ENCODE measurements around the gene SPCS3.

SPCS3 gene

GRCh38 chr4:176306837-176307665 lies 12.7 kb upstream of the SPCS3 start:
- Histone ChIP-seq H3K27me3 (ENCODE audit: control insufficient read depth, insufficient read depth, low read length) (peaks cover 11% of the 10 kb centered on the region), H3K9ac (ENCODE audit: low read length) (no peak overlapping the region), H3K27ac (ENCODE audit: low read length) (no peak overlapping the region), H3K4me3 (ENCODE audit: low read length) (no peak overlapping the region), H3K9me3 (ENCODE audit: control insufficient read depth, low read depth, low read length) (no peaks in the 10 kb centered on the region), H3K36me3 (ENCODE audit: control insufficient read depth, low read depth, low read length) (no peaks in the 10 kb centered on the region), H3K4me1 (ENCODE audit: control insufficient read depth, low read depth, low read length) (peaks cover 5% of the 10 kb centered on the region)

GRCh38 chr4:176307666-176307930 lies 12.2 kb upstream of the SPCS3 start:
- H3K4me3 ChIP-seq (ENCODE audit: low read length), result no peak overlapping the region
- H3K27me3 ChIP-seq (ENCODE audit: control insufficient read depth, insufficient read depth, low read length), result peaks cover 11% of the 10 kb centered on the region
- H3K27ac ChIP-seq (ENCODE audit: low read length), result no peak overlapping the region
- H3K4me1 ChIP-seq (ENCODE audit: control insufficient read depth, low read depth, low read length), result peaks cover 5% of the 10 kb centered on the region
- no peaks in the 10 kb centered on the region for H3K9me3 ChIP-seq (ENCODE audit: control insufficient read depth, low read depth, low read length)
- H3K9ac ChIP-seq (ENCODE audit: low read length), result no peak overlapping the region
- no peaks in the 10 kb centered on the region for H3K36me3 ChIP-seq (ENCODE audit: control insufficient read depth, low read depth, low read length)

GRCh38 chr4:176308441-176308840 lies 11.3 kb upstream of the SPCS3 start:
- Histone ChIP-seq H3K36me3 (ENCODE audit: control insufficient read depth, low read depth, low read length) (no peaks in the 10 kb centered on the region), H3K9ac (ENCODE audit: low read length) (no peak overlapping the region), H3K4me3 (ENCODE audit: low read length) (no peak overlapping the region), H3K9me3 (ENCODE audit: control insufficient read depth, low read depth, low read length) (no peaks in the 10 kb centered on the region), H3K27ac (ENCODE audit: low read length) (no peak overlapping the region), H3K4me1 (ENCODE audit: control insufficient read depth, low read depth, low read length) (peaks cover 5% of the 10 kb centered on the region), H3K27me3 (ENCODE audit: control insufficient read depth, insufficient read depth, low read length) (peaks cover 11% of the 10 kb centered on the region)

GRCh38 chr4:176309046-176309445 lies 10.7 kb upstream of the SPCS3 start:
- Histone ChIP-seq H3K27ac (ENCODE audit: low read length) (no peak overlapping the region), H3K27me3 (ENCODE audit: control insufficient read depth, insufficient read depth, low read length) (peaks cover 11% of the 10 kb centered on the region), H3K36me3 (ENCODE audit: control insufficient read depth, low read depth, low read length) (no peaks in the 10 kb centered on the region), H3K4me1 (ENCODE audit: control insufficient read depth, low read depth, low read length) (peaks cover 2% of the 10 kb centered on the region), H3K9ac (ENCODE audit: low read length) (no peak overlapping the region), H3K4me3 (ENCODE audit: low read length) (no peak overlapping the region), H3K9me3 (ENCODE audit: control insufficient read depth, low read depth, low read length) (no peaks in the 10 kb centered on the region)

DNA sequence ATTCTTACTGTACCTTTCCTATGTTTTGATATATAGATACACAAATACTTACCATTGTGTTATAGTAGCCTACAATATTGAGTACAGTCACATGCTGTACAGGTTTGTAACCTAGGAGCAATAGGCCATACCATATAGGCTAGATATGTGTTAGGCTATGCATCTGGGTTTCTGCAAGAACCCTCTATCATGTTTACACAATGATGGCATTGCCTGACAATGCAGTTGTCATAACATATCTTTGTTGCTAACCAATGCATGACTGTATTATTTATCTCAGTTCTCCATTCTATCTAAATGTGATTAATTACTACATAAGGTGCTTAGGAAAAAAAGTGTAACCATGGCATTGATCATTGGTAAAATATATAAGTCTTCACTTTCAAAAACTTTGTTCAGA lies 10.0 kb upstream of the SPCS3 start:
- H3K9ac ChIP-seq (ENCODE audit: low read length), result no peak overlapping the region
- H3K4me3 ChIP-seq (ENCODE audit: low read length), result no peak overlapping the region

GRCh38 chr4:176313596-176314336 lies 6.0 kb upstream of the SPCS3 start:
- Histone ChIP-seq H3K27ac (ENCODE audit: low read length) (no peak overlapping the region), H3K36me3 (ENCODE audit: control insufficient read depth, low read depth, low read length) (no peaks in the 10 kb centered on the region), H3K4me3 (ENCODE audit: low read length) (no peak overlapping the region), H3K9me3 (ENCODE audit: control insufficient read depth, low read depth, low read length) (no peaks in the 10 kb centered on the region), H3K27me3 (ENCODE audit: control insufficient read depth, insufficient read depth, low read length) (no peaks in the 10 kb centered on the region), H3K4me1 (ENCODE audit: control insufficient read depth, low read depth, low read length) (peaks cover 2% of the 10 kb centered on the region), H3K9ac (ENCODE audit: low read length) (no peak overlapping the region)

More for the DNA sequence above, 10.0 kb upstream of the SPCS3 start:
- no peaks in the 10 kb centered on the region for H3K36me3 ChIP-seq (ENCODE audit: control insufficient read depth, low read depth, low read length)
- no peaks in the 10 kb centered on the region for H3K4me1 ChIP-seq (ENCODE audit: control insufficient read depth, low read depth, low read length)
- H3K27ac ChIP-seq (ENCODE audit: low read length), result no peak overlapping the region
- no peaks in the 10 kb centered on the region for H3K9me3 ChIP-seq (ENCODE audit: control insufficient read depth, low read depth, low read length)
- peaks cover 4% of the 10 kb centered on the region for H3K27me3 ChIP-seq (ENCODE audit: control insufficient read depth, insufficient read depth, low read length)

- no peaks in the 10 kb centered on the region for H3K9me3 ChIP-seq (ENCODE audit: control insufficient read depth, low read depth, low read length)
- peak overlapping the region; percentile 69 for H3K4me3 ChIP-seq (ENCODE audit: low read length)
- H3K27me3 ChIP-seq (ENCODE audit: control insufficient read depth, insufficient read depth, low read length), result no peaks in the 10 kb centered on the region
- peak overlapping the region; percentile 73 for H3K9ac ChIP-seq (ENCODE audit: low read length)
- peaks cover 14% of the 10 kb centered on the region for H3K4me1 ChIP-seq (ENCODE audit: control insufficient read depth, low read depth, low read length)
- H3K27ac ChIP-seq (ENCODE audit: low read length), result peak overlapping the region; percentile 19
- H3K36me3 ChIP-seq (ENCODE audit: control insufficient read depth, low read depth, low read length), result no peaks in the 10 kb centered on the region
Observed at GRCh38 chr4:176319151-176319703, 539 bp upstream of the SPCS3 start.

GRCh38 chr4:176320340-176320975 lies 692 bp downstream of the SPCS3 start:
- peaks cover 14% of the 10 kb centered on the region for H3K4me1 ChIP-seq (ENCODE audit: control insufficient read depth, low read depth, low read length)
- no peaks in the 10 kb centered on the region for H3K27me3 ChIP-seq (ENCODE audit: control insufficient read depth, insufficient read depth, low read length)
- no peak overlapping the region for H3K27ac ChIP-seq (ENCODE audit: low read length)

DNA sequence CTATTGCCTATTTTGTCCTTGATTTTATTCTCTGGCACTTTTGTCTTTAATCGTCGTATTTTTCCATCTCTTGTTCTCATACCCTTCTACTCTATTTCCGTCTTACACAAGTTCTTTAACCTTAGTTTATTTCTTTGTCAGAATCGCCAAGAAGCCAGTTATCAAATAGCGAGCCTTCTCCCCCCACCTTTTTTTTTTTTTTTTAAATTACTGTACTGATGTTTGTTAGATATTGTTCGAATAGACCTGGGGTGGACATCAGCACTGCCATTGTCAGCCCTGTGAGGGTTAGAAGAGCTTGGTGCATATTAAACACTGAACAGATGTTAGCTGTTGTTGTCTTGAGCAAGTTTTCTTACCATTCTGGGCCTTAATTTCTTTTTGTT lies 1.2 kb downstream of the SPCS3 start:
- Histone ChIP-seq H3K4me3 (ENCODE audit: low read length) (peak overlapping the region; percentile 69), H3K36me3 (ENCODE audit: control insufficient read depth, low read depth, low read length) (no peaks in the 10 kb centered on the region), H3K27me3 (ENCODE audit: control insufficient read depth, insufficient read depth, low read length) (no peaks in the 10 kb centered on the region), H3K27ac (ENCODE audit: low read length) (no peak overlapping the region), H3K9ac (ENCODE audit: low read length) (peak overlapping the region; percentile 73), H3K9me3 (ENCODE audit: control insufficient read depth, low read depth, low read length) (no peaks in the 10 kb centered on the region), H3K4me1 (ENCODE audit: control insufficient read depth, low read depth, low read length) (peaks cover 14% of the 10 kb centered on the region)

More at GRCh38 chr4:176320340-176320975, 692 bp downstream of the SPCS3 start:
- Histone ChIP-seq H3K4me3 (ENCODE audit: low read length) (peak overlapping the region; percentile 69), H3K36me3 (ENCODE audit: control insufficient read depth, low read depth, low read length) (no peaks in the 10 kb centered on the region), H3K9ac (ENCODE audit: low read length) (peak overlapping the region; percentile 73), H3K9me3 (ENCODE audit: control insufficient read depth, low read depth, low read length) (no peaks in the 10 kb centered on the region)

DNA sequence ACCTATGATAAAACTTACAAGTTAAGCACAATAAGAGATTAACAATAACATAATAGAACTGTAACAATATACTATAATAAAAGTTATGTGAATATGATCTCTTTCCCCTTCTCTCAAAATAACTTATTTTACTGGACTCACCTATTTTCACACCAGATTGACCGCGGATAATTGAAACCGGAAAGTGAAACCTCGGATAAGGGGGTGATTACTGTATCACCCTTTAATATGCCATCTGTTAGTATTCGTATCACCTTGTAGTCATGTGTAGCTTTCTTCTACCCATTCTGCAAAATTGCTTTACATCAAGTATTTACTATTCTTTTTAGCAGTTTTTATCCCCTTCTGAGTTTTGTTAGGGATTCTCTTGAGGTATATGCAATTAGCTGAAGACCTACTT lies 1.8 kb downstream of the SPCS3 start:
- Histone ChIP-seq H3K27me3 (ENCODE audit: control insufficient read depth, insufficient read depth, low read length) (no peaks in the 10 kb centered on the region), H3K36me3 (ENCODE audit: control insufficient read depth, low read depth, low read length) (no peaks in the 10 kb centered on the region), H3K9me3 (ENCODE audit: control insufficient read depth, low read depth, low read length) (no peaks in the 10 kb centered on the region), H3K27ac (ENCODE audit: low read length) (no peak overlapping the region), H3K4me1 (ENCODE audit: control insufficient read depth, low read depth, low read length) (peaks cover 14% of the 10 kb centered on the region), H3K4me3 (ENCODE audit: low read length) (peak overlapping the region; percentile 69), H3K9ac (ENCODE audit: low read length) (no peak overlapping the region)

GRCh38 chr4:176323511-176324160 lies 3.9 kb downstream of the SPCS3 start:
- H3K27me3 ChIP-seq (ENCODE audit: control insufficient read depth, insufficient read depth, low read length), result no peaks in the 10 kb centered on the region
- H3K9me3 ChIP-seq (ENCODE audit: control insufficient read depth, low read depth, low read length), result no peaks in the 10 kb centered on the region
- peaks cover 6% of the 10 kb centered on the region for H3K36me3 ChIP-seq (ENCODE audit: control insufficient read depth, low read depth, low read length)
- no peak overlapping the region for H3K9ac ChIP-seq (ENCODE audit: low read length)
- H3K4me3 ChIP-seq (ENCODE audit: low read length), result no peak overlapping the region
- no peak overlapping the region for H3K27ac ChIP-seq (ENCODE audit: low read length)
- H3K4me1 ChIP-seq (ENCODE audit: control insufficient read depth, low read depth, low read length), result peaks cover 13% of the 10 kb centered on the region
